Kidney epithelial cell (primary cell): ENCODE measurements around the gene SPINT2. TPM values are rescaled to one million over a fixed set of nuclear protein-coding genes. Genes with fewer than 3 reads are reported as not detected.

Source experiments
- DNase-seq: peaks from one replicate; pipeline ENCODE4 v3.0.0-alpha.2; 2010; ENCODE audit warnings: low read depth
- H3K27me3 ChIP-seq: 2 replicates; pipeline ENCODE4 v1.6.0; 2011; ENCODE audit warnings: low read length; ENCODE audit not compliant: control insufficient read depth, insufficient read depth
- H3K36me3 ChIP-seq: 2 replicates; pipeline ENCODE4 v1.5.1; 2011; ENCODE audit warnings: low read length; ENCODE audit not compliant: control insufficient read depth, insufficient read depth
- H3K4me3 ChIP-seq: 2 replicates; pipeline ENCODE4 v1.5.1; 2011; ENCODE audit warnings: low read depth, mild to moderate bottlenecking, control low read depth, low read length
- CTCF ChIP-seq: IDR thresholded peaks from 2 replicates; pipeline ENCODE4 v1.5.1; 2011; ENCODE audit warnings: mild to moderate bottlenecking, moderate library complexity, low read length, control low read depth, inconsistent platforms; ENCODE audit not compliant: insufficient read depth, poor library complexity, severe bottlenecking
- total RNA-seq: library from RNA; depleted of rRNA; stranded (reverse); fragments of >200 nt; gene quantifications from 2 replicates; pipeline ENCODE4 v1.2.3, GENCODE V29; 2015

Gene SPINT2
- total RNA-seq, 1 donor from 2014 or later = 591 TPM

- H3K36me3 ChIP-seq = peaks cover 3% of the 10 kb centered on the region
- H3K27me3 ChIP-seq = no peaks in the 10 kb centered on the region
- DNase-seq = no peak
- no peak for TF ChIP-seq CTCF
- H3K4me3 ChIP-seq = no peak overlapping the region
These were observed 27.5 kb downstream of the SPINT2 start for GRCh38 chr19:38291855-38292254.

- no peak for DNase-seq
These were observed 28.9 kb downstream of the SPINT2 start for GRCh38 chr19:38293281-38293680.

GRCh38 chr19:38294090-38294489, 29.7 kb downstream of the SPINT2 start:
- no peak overlapping the region for H3K4me3 ChIP-seq
- no peak for TF ChIP-seq CTCF

More at GRCh38 chr19:38293281-38293680, 28.9 kb downstream of the SPINT2 start:
- no peak for TF ChIP-seq CTCF
- H3K27me3 ChIP-seq = no peaks in the 10 kb centered on the region
- no peak overlapping the region for H3K4me3 ChIP-seq
- H3K36me3 ChIP-seq = peaks cover 3% of the 10 kb centered on the region

GRCh38 chr19:38298821-38299680, 34.7 kb downstream of the SPINT2 start:
- TF ChIP-seq CTCF = no peak
- no peak overlapping the region for H3K4me3 ChIP-seq
- DNase-seq = peak; percentile 86
- H3K36me3 ChIP-seq = no peaks in the 10 kb centered on the region
- no peaks in the 10 kb centered on the region for H3K27me3 ChIP-seq

More at GRCh38 chr19:38294090-38294489, 29.7 kb downstream of the SPINT2 start:
- Histone ChIP-seq H3K36me3 (peaks cover 1% of the 10 kb centered on the region), H3K27me3 (no peaks in the 10 kb centered on the region)
- no peak for DNase-seq

- Histone ChIP-seq H3K4me3 (peak within 1 kb of the TSS; percentile 57), H3K36me3 (no peaks in the 10 kb centered on the region), H3K27me3 (no peaks in the 10 kb centered on the region)
- DNase-seq = peak; percentile 58
- no peak for TF ChIP-seq CTCF
These were observed 39.4 kb downstream of the SPINT2 start, which contains the start of gene C19orf33 for GRCh38 chr19:38303517-38304351. Gene C19orf33 (plus strand): TSS chr19:38304251. CDS start chr19:38304262, 11 bp downstream.
